SK-N-SH (cell line): ENCODE data around the gene MAN1A1. TPM values are rescaled to one million over a fixed set of nuclear protein-coding genes. Genes with fewer than 3 reads are reported as not detected.

Experiments
- CTCF ChIA-PET: fragments of 300-600, 350-600 bp; formaldehyde crosslinking; extraction: SDS; loops from one replicate; lab custom pipeline; 2021; lab: Yijun Ruan, JAX
- POLR2A ChIA-PET: fragments of 350-600 bp; sonication (Branson Sonifier 250); formaldehyde crosslinking; extraction: SDS; loops from one replicate; lab custom pipeline; 2020; ENCODE audit warnings: antibody characterized with exemption, inconsistent platforms; lab: Yijun Ruan, JAX
- DNase-seq: peaks from one replicate; pipeline ENCODE4 v3.0.0; 2012
- H2AFZ ChIP-seq: fragments of 200-600 bp; sonication (generic); 2 replicates; pipeline ENCODE4 v1.8.1; 2016; ENCODE audit warnings: antibody characterized with exemption, mild to moderate bottlenecking, low read depth
- H3F3A ChIP-seq: fragments of 200-600 bp; sonication (generic); replicated peaks from 2 replicates; pipeline ENCODE3; 2016; ENCODE audit warnings: antibody characterized with exemption, mild to moderate bottlenecking; ENCODE audit not compliant: insufficient read depth
- H3K27ac ChIP-seq, 2 experiments: fragments of 200-500 bp in 1 of 2; fragments of 200-600 bp in 1 of 2; sonication (Bioruptor generic) in 1 of 2; sonication (generic), shearing (Covaris generic) in 1 of 2; 2 replicates each; pipeline versions ENCODE4 v1.5.1 to v1.6.1; 2014 to 2016; ENCODE audit warnings: low read depth in 2 of 2, inconsistent platforms in 1 of 2, low read length in 1 of 2, mild to moderate bottlenecking in 1 of 2, mixed read lengths in 1 of 2
- H3K27me3 ChIP-seq: fragments of 200-600 bp; sonication (generic), shearing (Covaris generic); 2 replicates; pipeline ENCODE4 v1.6.1; 2016; ENCODE audit warnings: mixed run types; ENCODE audit not compliant: insufficient read depth
- H3K36me3 ChIP-seq, 2 experiments: fragments of 200-500 bp in 1 of 2; fragments of 200-600 bp in 1 of 2; sonication (Bioruptor generic) in 1 of 2; sonication (generic) in 1 of 2; replicated peaks in 1 of 2; 2 replicates each; pipeline versions ENCODE3 to v1.5.1; 2014 to 2016; ENCODE audit warnings: low read length in 1 of 2, mild to moderate bottlenecking in 1 of 2; ENCODE audit not compliant: insufficient read depth in 2 of 2, control insufficient read depth in 1 of 2
- H3K4me1 ChIP-seq, 2 experiments: fragments of 200-500 bp in 1 of 2; fragments of 200-600 bp in 1 of 2; sonication (Bioruptor generic) in 1 of 2; sonication (generic), shearing (Covaris generic) in 1 of 2; 2 replicates each; pipeline versions ENCODE4 v1.5.1 to v1.6.1; 2014 to 2016; ENCODE audit warnings: low read depth in 1 of 2, low read length in 1 of 2, mixed run types in 1 of 2; ENCODE audit not compliant: insufficient read depth in 2 of 2, control insufficient read depth in 1 of 2
- H3K4me2 ChIP-seq: fragments of 200-600 bp; sonication (generic), shearing (Covaris generic); 2 replicates; pipeline ENCODE4 v1.6.1; 2017; ENCODE audit warnings: mixed run types
- H3K4me3 ChIP-seq, 2 experiments: fragments of 200-500 bp in 1 of 2; fragments of 200-600 bp in 1 of 2; sonication (Bioruptor generic) in 1 of 2; sonication (generic), shearing (Covaris generic) in 1 of 2; 2 replicates each; pipeline versions ENCODE4 v1.5.1 to v1.8.1; 2014 to 2016; ENCODE audit warnings: low read depth in 2 of 2, inconsistent platforms in 1 of 2, low read length in 1 of 2, mild to moderate bottlenecking in 1 of 2, mixed read lengths in 1 of 2, moderate library complexity in 1 of 2
- H3K79me2 ChIP-seq: fragments of 200-600 bp; sonication (generic); 2 replicates; pipeline ENCODE4 v1.8.1; 2017; ENCODE audit warnings: mild to moderate bottlenecking; ENCODE audit not compliant: insufficient read depth
- H3K9ac ChIP-seq: fragments of 200-600 bp; sonication (generic); 2 replicates; pipeline ENCODE4 v1.6.1; 2017; ENCODE audit warnings: mixed run types
- H3K9me2 ChIP-seq: fragments of 200-600 bp; sonication (generic); 2 replicates; pipeline ENCODE4 v1.6.1; 2017; ENCODE audit warnings: mixed run types
- H3K9me3 ChIP-seq: fragments of 200-600 bp; sonication (generic); 2 replicates; pipeline ENCODE4 v1.6.1; 2017; ENCODE audit warnings: mixed run types, mild to moderate bottlenecking, moderate library complexity
- H4K20me1 ChIP-seq: fragments of 200-600 bp; sonication (generic); 2 replicates; pipeline ENCODE4 v1.6.1; 2017; ENCODE audit warnings: mild to moderate bottlenecking, mixed run types; ENCODE audit not compliant: insufficient read depth
- CHD2 ChIP-seq: fragments of 150-350 bp; IDR thresholded peaks from 2 replicates; pipeline ENCODE4 v1.6.1; 2018; ENCODE audit warnings: low read length; ENCODE audit not compliant: partially characterized antibody
- ELF1 ChIP-seq: IDR thresholded peaks from 2 replicates; pipeline ENCODE4 v1.4.0; 2012
- EP300 ChIP-seq, 2 experiments: IDR thresholded peaks; 2 replicates each; pipeline versions ENCODE4 v1.4.0 to v1.6.1; 2012; ENCODE audit warnings: borderline replicate concordance in 1 of 2, low read depth in 1 of 2, low read length in 1 of 2
- FOSL2 ChIP-seq: IDR thresholded peaks from 2 replicates; pipeline ENCODE4 v1.4.0; 2012; ENCODE audit warnings: low read depth, mild to moderate bottlenecking, moderate library complexity, borderline replicate concordance
- FOXJ3 ChIP-seq: sonication (generic); formaldehyde crosslinking; IDR thresholded peaks from 2 replicates; pipeline ENCODE4 v1.5.1; 2020; ENCODE audit warnings: mild to moderate bottlenecking, missing genetic modification reagents
- GABPA ChIP-seq: IDR thresholded peaks from 2 replicates; pipeline ENCODE4 v1.4.0; 2012; ENCODE audit warnings: low read depth, mild to moderate bottlenecking
- GATA2 ChIP-seq: sonication (generic); formaldehyde crosslinking; IDR thresholded peaks from 2 replicates; pipeline ENCODE4 v1.5.0; 2020; ENCODE audit warnings: mild to moderate bottlenecking, missing genetic modification reagents
- IRF3 ChIP-seq: fragments of 150-350 bp; IDR thresholded peaks from 2 replicates; pipeline ENCODE4 v1.6.1; 2016; ENCODE audit warnings: mild to moderate bottlenecking, low read depth, low read length
- JUND ChIP-seq: IDR thresholded peaks from 2 replicates; pipeline ENCODE4 v1.4.0; 2012
- NRF1 ChIP-seq: IDR thresholded peaks from 2 replicates; pipeline ENCODE4 v1.6.1; 2012; ENCODE audit warnings: low read depth, mild to moderate bottlenecking, low read length
- PBX3 ChIP-seq: IDR thresholded peaks from 2 replicates; pipeline ENCODE4; 2012
- RAD21 ChIP-seq: IDR thresholded peaks from 2 replicates; pipeline ENCODE4 v1.6.1; 2012; ENCODE audit warnings: mild to moderate bottlenecking, low read length
- RCOR1 ChIP-seq: fragments of 150-350 bp; IDR thresholded peaks from 2 replicates; pipeline ENCODE4 v1.6.1; 2017; ENCODE audit warnings: antibody characterized with exemption, low read length
- RFX5 ChIP-seq: IDR thresholded peaks from 2 replicates; pipeline ENCODE4 v1.6.1; 2012; ENCODE audit warnings: mild to moderate bottlenecking, improper control_type of control experiment, low read length
- RXRA ChIP-seq: IDR thresholded peaks from 2 replicates; pipeline ENCODE4 v1.4.0; 2012; ENCODE audit warnings: low read depth, mild to moderate bottlenecking, borderline replicate concordance
- SMC3 ChIP-seq: IDR thresholded peaks from 2 replicates; pipeline ENCODE4 v1.6.1; 2012; ENCODE audit warnings: low read depth, low read length, improper control_type of control experiment
- TCF12 ChIP-seq: IDR thresholded peaks from 2 replicates; pipeline ENCODE4 v1.4.0; 2012
- TEAD4 ChIP-seq: IDR thresholded peaks from 2 replicates; pipeline ENCODE4 v1.4.0; 2012; ENCODE audit warnings: mild to moderate bottlenecking, borderline replicate concordance; ENCODE audit not compliant: insufficient read depth
- YY1 ChIP-seq: IDR thresholded peaks from 2 replicates; pipeline ENCODE4 v1.4.0; 2012; ENCODE audit warnings: low read depth, mild to moderate bottlenecking
- WGBS: methylation state at CpG from one replicate; pipeline ENCODE4 v1.1.6; 2017; ENCODE audit warnings: low lambda C conversion rate; 5-methylcytosine and 5-hydroxymethylcytosine counted together
- polyA plus RNA-seq, 3 experiments: library from polyadenylated mRNA; depleted of rRNA; stranded (reverse); fragments of >200 nt; gene quantifications; 2 replicates each; pipeline ENCODE4 v1.2.3, GENCODE V29; 2012
- TF ChIP-seq, protein P1 (sequence below): IDR thresholded peaks from 2 replicates; pipeline ENCODE4 v1.6.1; 2012; ENCODE audit warnings: mild to moderate bottlenecking, low read depth, low read length, moderate library complexity

Gene MAN1A1
- polyA plus RNA-seq, 1 of the 3 experiments (the other 2 are of a cell fraction) = 28.0 TPM

DNA sequence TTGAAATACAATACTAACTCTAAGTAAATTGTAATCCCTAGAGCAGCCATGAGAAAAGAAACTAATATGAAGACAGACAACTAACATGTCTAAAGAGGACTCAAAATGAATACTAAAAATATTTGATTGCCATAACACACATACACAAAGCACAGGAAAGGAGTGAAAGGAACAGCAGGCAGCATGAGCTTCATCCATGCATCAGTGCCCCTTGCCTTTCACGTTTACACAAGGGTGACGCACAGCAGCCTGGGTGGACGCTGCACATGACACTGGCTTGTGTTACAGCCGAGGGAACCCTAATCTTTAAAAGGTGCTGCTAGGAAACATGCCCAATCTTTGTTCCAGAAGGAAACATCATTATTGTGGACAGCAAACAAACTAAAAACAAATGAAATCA lies 123.5 kb downstream of the MAN1A1 start (continued):
- TF ChIP-seq FOXJ3 (CRISPR knock-in tag) = no peak
- TF ChIP-seq, all 33 proteins: peak for 0

- H3K27me3 ChIP-seq = no peaks in the 10 kb centered on the region
- CTCF ChIA-PET = interaction anchor here (1.3 to 1.8 kb wide), 2 partner anchors 11 to 14 kb away, joined by 3 to 6 read pairs; no protein-coding TSS in a partner anchor
- H4K20me1 ChIP-seq = peaks cover 4% of the 10 kb centered on the region; the same call in 1 of the 2 replicates
- no peak overlapping the region for H3K4me2 ChIP-seq
- H2AFZ ChIP-seq = no peak overlapping the region
- no peaks in the 10 kb centered on the region for H3K9me3 ChIP-seq
- no peaks in the 10 kb centered on the region for H3F3A ChIP-seq
- TF ChIP-seq RFX5 (no peak), FOXJ3 (CRISPR knock-in tag) (no peak), SMC3 (no peak), GATA2 (CRISPR knock-in tag) (no peak), NRF1 (no peak), FOSL2 (no peak), GABPA (no peak), EP300 (IDR thresholded peaks at IDR 0.05; ENCODE audit: borderline replicate concordance in 1 of 2, low read depth in 1 of 2, low read length in 1 of 2) (no peak), CHD2 (no peak), IRF3 (no peak), RAD21 (no peak), ELF1 (no peak), YY1 (no peak), RXRA (no peak)
- TF ChIP-seq, all 33 proteins: peak for 0
- H3K79me2 ChIP-seq = no peaks in the 10 kb centered on the region
- no peak overlapping the region for H3K27ac ChIP-seq
- H3K9ac ChIP-seq = no peak overlapping the region
- H3K9me2 ChIP-seq = no peaks in the 10 kb centered on the region; the same call in 1 of the 2 replicates
- H3K4me1 ChIP-seq = no peaks in the 10 kb centered on the region; a peak in 1 of 4 replicates
- no peak for DNase-seq
- H3K36me3 ChIP-seq = no peaks in the 10 kb centered on the region
- WGBS = 85% methylated on average over 4 of the region's 4 CpGs
- H3K4me3 ChIP-seq = no peak overlapping the region
- POLR2A ChIA-PET = no interaction called here
These were observed 125.4 kb downstream of the MAN1A1 start for GRCh38 chr6:119224095-119224701.

GRCh38 chr6:119220452-119220851 lies 129.1 kb downstream of the MAN1A1 start:
- CTCF ChIA-PET = no interaction called here
- Histone ChIP-seq H3K4me1 (peaks cover 0 to 8% of the 10 kb centered on the region in 2 experiments; a peak in 2 of 4 replicates), H4K20me1 (peaks cover 4% of the 10 kb centered on the region; the same call in 1 of the 2 replicates), H3K4me3 (no peak overlapping the region), H3K9ac (no peak overlapping the region), H2AFZ (no peak overlapping the region), H3F3A (no peaks in the 10 kb centered on the region), H3K36me3 (peaks cover 0 to 8% of the 10 kb centered on the region in 2 experiments), H3K4me2 (no peak overlapping the region), H3K27ac (no peak overlapping the region), H3K9me3 (no peaks in the 10 kb centered on the region), H3K27me3 (no peaks in the 10 kb centered on the region), H3K79me2 (no peaks in the 10 kb centered on the region), H3K9me2 (no peaks in the 10 kb centered on the region)
- POLR2A ChIA-PET = no interaction called here
- DNase-seq = no peak
- TF ChIP-seq TCF12 (no peak), TEAD4 (no peak), JUND (no peak), PBX3 (no peak), FOSL2 (no peak), RCOR1 (no peak), RAD21 (no peak)
- TF ChIP-seq, protein P1, sequence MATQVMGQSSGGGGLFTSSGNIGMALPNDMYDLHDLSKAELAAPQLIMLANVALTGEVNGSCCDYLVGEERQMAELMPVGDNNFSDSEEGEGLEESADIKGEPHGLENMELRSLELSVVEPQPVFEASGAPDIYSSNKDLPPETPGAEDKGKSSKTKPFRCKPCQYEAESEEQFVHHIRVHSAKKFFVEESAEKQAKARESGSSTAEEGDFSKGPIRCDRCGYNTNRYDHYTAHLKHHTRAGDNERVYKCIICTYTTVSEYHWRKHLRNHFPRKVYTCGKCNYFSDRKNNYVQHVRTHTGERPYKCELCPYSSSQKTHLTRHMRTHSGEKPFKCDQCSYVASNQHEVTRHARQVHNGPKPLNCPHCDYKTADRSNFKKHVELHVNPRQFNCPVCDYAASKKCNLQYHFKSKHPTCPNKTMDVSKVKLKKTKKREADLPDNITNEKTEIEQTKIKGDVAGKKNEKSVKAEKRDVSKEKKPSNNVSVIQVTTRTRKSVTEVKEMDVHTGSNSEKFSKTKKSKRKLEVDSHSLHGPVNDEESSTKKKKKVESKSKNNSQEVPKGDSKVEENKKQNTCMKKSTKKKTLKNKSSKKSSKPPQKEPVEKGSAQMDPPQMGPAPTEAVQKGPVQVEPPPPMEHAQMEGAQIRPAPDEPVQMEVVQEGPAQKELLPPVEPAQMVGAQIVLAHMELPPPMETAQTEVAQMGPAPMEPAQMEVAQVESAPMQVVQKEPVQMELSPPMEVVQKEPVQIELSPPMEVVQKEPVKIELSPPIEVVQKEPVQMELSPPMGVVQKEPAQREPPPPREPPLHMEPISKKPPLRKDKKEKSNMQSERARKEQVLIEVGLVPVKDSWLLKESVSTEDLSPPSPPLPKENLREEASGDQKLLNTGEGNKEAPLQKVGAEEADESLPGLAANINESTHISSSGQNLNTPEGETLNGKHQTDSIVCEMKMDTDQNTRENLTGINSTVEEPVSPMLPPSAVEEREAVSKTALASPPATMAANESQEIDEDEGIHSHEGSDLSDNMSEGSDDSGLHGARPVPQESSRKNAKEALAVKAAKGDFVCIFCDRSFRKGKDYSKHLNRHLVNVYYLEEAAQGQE = no peak
- WGBS = 73% methylated on average over 1 of the region's 1 CpG
